ENCODE results near the gene KMT2B.

- no peak for TF ChIP-seq JUN (IDR thresholded peaks at IDR 0.05; ENCODE audit: borderline replicate concordance, low read depth, low read length)
- no peak for TF ChIP-seq JUN (CRISPR knock-in tag; IDR thresholded peaks at IDR 0.05; ENCODE audit: borderline replicate concordance)
- no peak for TF ChIP-seq CBFB (CRISPR knock-in tag; IDR thresholded peaks at IDR 0.05)
- TF ChIP-seq CTCF (IDR thresholded peaks at IDR 0.05 in 2 of 3, conservative IDR thresholded peaks at IDR 0.05 in 1 of 3; ENCODE audit: insufficient read depth in 2 of 3, low read depth in 1 of 3, low read length in 3 of 3): peak in 2 of 3 experiments; percentile 11 to 31; a peak in 2 of 6 replicates
- no peak for TF ChIP-seq PTRF (tag; IDR thresholded peaks at IDR 0.05)
- no peak for TF ChIP-seq CCNT2 (IDR thresholded peaks at IDR 0.05; ENCODE audit: borderline replicate concordance, extremely low read depth, insufficient read length, low read depth, low read length)
- no peak for TF ChIP-seq ZFP91 (CRISPR knock-in tag; IDR thresholded peaks at IDR 0.05)
Measured at GRCh38 chr19:35714601-35715354, 3.0 kb upstream of the KMT2B start.

Data from K562 (cell line).